ENCODE results near the gene IL15RA.
A peak's percentile ranks its signal among the peaks of the same experiment; 100 is the strongest.
"Not testable (repeated sequence)": the region's sequence is repeated elsewhere in the genome, so short reads cannot be mapped to it uniquely, and the experiment has no call there.

Gene IL15RA

DNA sequence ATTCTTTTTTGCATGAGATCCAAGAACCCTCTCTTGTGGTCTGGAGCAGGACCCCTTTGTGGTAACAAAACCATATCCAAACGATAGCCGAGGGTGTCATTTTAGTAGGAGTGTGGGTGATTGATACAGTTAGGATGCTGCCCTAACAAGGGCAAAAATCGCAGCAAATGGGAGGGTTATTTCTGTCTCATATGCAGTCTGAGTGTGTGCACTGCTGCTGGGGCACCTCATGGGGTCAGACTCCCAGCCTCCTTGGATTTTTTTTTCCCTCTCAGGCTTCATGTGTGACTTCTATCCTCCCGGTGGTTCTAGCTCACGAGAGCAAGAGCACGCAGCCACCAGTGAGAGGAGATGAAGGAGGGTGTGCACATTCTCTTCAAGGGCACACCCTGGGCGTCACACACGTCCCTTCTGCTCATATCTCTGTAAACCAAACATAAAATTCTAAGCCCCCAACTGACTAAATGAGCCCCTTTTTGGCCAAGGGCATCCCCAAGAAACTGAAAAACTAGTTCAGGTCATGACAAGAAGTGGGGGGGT lies 28.6 kb upstream of the IL15RA start:
- no peak for DNase-seq (ENCODE audit: low read depth, low spot score)

DNA sequence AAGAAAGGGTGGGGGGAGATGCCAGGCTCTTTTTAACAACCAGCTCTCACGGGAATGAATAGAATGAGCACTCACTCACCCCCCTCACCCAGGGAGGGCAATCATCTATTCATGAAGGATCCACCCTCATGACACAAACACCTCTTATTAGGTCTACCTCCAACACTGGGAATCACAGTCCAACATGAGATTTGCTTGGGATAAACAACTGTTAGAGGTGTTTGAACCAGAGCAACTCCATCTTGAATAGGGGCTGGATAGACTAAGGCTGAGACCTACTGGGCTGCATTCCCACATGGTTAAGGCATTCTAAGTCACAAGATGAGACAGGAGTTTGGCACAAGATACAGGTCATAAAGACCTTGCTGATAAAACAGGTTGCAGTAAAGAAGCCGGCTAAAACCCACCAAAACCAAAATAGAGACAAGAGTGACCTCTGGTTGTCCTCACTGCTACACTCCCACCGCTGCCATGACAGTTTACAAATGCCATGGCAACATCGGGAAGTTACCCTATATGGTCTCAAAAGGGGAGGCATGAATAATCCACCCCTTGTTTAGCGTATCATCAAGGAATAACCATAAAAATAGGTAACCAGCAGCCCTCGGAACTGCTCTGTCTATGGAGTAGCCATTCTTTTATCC lies 27.9 kb upstream of the IL15RA start:
- DNase-seq (ENCODE audit: low read depth, low spot score) = not testable (repeated sequence)

DNA sequence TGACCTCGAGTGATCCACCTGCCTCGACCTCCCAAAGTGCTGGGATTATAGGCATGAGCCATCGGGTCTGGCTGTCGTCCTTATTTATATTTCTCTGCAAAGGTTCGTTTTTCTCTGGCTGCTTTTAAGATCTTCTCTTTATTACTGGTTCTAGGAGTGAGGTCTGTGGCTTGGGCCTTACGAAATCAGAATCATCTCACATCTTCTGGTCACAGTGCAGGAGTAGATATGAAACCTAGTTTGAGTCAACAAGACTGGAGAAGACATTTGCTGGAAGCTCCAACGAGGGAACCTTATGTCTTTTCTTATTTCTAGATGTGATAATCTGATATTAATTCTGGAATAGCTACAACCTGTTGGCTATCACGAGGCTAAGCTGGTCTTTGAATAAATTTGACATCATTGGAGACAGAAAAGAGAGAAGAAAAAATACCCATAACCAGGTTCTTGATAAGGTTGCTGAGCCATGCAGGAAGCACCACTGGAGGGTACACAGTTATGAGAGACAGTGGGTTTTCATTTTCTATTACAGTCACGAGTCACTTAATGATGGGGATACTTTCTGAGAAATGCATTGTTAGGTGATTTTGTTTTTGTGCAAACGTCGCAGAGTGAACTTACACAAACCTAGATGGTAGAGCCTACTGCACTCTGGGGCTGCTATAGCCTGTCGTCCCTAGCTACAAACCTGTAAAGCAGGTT lies 25.6 kb upstream of the IL15RA start:
- DNase-seq (ENCODE audit: low read depth, low spot score) = no peak

DNA sequence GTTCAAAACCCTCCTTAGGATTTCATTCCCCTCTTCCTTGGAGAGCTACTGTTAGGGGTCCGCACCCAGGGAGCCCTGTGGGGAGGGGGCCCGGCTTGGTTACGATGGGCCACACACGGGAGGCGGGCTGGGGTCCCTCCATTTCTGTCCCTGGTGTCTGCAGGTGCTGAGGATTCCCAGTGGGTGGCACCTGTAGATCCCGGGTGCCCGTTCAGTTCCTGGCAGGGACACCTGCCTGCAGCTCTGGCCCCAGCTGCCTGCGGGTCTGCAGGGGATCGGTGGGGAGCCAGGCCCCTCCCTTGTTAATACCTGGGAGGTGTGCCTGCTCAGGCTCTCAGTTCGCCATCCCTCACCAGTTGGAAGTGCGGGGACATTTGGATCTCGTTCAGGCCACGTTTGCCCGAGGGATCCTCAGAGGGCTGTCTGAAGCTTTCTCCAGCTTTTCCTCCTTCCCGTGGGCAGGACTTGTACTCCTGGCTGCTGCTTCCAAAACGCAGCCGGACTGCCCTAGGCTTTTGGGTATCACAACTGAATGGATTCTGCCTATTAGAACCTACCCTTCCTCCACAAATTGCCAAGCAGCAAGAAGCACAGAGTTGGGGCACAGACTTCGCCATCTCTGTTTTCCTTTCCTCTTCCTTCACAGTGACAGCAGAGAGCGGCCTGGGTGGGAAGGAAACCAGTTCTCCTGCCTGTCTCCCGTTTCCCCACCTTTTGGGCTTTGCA lies 22.3 kb upstream of the IL15RA start:
- DNase-seq (ENCODE audit: low read depth, low spot score) = no peak

DNA sequence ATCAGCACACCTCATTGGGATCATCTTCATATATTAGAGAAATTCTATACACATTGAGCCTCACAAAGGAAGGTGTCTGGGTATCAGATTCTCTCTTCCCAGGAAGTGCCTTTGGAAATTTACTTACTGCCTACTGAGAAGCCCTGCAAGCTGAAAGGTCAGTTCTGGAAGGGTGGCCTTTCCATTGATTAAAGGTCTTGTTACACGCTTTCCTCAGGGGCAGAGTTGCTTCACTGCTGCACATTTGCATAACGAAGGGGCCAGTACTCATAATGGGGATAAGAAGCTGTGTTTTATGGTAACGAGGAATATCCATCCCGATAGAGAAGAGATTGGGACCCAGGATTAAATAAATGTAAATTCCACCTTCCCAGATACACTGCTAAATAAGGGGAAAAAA lies 19.4 kb upstream of the IL15RA start:
- no peak for DNase-seq (ENCODE audit: low read depth, low spot score)

DNA sequence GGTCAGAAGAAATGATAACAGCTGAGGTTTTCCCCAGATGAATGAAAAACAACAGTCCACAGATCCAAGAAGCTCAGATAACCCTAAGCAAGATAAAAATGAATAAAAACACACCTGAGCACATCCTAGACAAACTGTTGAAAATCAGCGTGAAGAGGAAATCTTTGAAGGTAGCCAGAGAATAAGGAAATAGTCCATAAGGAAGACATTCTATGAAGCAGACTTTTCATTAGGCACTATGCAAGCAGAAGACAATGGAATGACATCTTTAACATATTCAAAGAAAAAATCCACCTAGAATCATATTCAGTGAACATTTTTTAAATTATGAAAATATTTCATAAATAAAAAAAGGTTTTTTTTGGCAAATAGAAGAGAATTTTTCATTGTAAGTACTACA lies 15.1 kb upstream of the IL15RA start:
- DNase-seq (ENCODE audit: low read depth, low spot score) = no peak

DNA sequence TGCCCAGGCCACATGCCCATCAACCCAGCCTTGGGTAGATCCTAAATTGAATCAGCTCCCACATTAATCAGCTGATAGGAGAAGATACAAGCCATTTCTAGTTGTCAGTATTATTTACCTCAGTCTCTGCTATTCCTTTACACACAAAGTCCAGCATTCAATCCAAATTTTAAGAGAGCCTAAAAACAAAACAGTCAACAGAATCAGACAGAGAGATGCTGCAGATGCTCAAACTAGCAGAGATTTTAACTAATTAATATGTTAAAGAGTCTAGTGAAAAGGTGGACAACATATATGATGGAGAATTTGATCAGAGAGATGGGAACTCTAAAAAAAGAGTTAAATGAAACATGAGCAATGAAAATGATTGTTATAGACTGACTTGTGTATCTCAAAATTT lies 14.4 kb upstream of the IL15RA start:
- DNase-seq (ENCODE audit: low read depth, low spot score) = no peak

DNA sequence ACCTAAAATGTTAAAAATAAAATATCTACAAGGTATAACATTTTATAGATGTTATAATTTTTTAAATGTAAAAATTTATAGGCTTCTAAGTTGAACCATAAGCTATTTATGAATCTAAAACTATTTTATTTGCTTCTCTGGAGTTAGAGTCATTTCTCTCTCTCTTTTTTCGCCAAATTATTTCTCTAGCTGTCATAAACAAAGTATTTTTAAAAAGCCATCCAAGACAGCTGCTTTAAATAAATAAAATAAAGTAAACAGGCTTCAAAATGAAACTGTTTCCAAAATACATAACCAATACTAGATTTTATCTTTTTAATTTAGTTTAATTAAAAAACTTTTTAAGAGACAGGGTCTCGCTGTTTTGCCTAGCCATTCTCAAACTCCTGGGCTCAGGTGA lies 12.4 kb upstream of the IL15RA start:
- DNase-seq (ENCODE audit: low read depth, low spot score) = no peak

DNA sequence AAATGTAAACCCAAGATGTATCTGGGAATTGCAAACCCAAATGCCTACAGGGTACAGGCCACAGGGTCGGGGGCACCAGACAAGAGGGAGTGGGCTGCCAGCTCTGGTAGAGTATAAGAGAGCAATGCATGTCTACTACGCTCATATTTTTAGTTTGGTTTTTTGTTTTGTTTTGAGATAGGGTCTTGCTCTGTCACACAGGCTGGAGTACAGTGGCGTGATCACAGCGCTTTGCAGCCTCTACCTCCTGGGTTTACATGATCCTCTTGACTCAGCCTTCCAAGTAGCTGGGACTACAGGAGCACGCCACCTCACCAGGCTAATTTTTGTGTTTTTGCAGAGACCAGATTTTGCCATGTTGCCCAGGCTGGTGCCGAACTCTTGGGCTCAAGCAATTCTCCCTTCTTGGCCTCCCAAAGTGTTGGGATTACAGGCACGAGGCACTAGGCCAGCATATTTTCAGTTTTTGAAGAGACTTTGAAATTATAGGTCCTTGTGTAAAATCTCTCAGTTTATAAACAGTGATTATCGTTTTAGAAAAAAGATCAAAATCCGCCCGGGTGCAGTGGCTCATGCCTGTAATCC lies 11.1 kb upstream of the IL15RA start:
- no peak for DNase-seq (ENCODE audit: low read depth, low spot score)

DNA sequence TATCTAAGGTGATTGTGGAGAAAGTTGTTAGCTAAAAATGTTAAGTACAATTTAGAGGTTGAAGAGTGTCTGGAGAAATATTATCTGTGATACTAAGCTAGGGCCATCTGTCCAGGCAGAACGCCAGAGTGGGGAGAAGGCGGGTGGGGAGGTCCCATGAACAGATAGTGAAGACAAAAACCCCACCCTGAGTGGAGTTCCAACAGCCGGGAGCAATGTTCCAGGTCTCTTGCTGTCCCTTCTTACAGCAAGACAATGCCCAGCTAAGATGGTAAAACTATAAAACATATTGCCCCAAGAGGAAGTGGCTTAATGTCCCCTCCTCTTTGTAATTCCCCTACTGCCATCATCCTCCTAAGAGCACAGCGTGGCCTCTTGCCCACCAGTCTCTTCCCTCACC lies 10.4 kb upstream of the IL15RA start:
- DNase-seq (ENCODE audit: low read depth, low spot score) = no peak

DNA sequence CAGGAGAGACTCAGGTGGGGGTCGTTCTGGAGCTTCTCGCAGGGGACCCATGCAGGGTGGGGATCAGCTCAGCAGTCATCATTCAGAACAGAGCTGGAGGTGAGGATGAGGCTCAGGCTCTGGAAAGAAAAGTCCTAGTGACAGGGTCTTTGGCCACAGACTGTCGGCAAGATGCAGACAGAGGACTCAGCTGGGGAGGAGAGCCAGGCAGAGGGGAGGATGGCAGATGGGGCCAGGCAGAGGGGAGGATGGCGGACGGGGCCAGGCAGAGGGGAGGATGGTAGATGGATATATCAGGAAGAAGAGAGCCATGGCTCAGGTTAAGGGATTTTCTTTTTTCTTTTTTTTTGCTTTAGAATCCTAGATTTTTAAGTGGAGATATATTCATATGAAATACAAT lies 7.7 kb upstream of the IL15RA start:
- no peak for DNase-seq (ENCODE audit: low read depth, low spot score)

DNA sequence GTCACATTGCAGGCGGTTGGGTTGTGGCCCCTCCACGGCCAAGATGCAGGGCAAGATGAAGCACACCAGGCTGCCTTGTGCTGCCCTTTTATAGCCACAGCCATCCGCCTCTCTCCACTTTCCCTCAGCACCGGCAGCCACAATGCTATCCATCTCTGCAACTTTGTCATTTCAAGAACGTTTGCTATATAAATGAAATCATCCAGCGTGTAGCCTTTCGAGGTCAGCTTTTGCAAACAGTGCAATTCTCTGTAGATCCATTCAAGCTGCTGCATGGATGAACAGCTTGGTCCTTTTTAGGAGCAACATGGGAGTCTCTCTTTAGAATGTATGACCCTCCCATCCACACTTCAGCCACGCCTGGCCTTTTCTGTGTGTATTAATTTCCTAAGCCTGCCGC lies 6.4 kb upstream of the IL15RA start:
- no peak for DNase-seq (ENCODE audit: low read depth, low spot score)

DNA sequence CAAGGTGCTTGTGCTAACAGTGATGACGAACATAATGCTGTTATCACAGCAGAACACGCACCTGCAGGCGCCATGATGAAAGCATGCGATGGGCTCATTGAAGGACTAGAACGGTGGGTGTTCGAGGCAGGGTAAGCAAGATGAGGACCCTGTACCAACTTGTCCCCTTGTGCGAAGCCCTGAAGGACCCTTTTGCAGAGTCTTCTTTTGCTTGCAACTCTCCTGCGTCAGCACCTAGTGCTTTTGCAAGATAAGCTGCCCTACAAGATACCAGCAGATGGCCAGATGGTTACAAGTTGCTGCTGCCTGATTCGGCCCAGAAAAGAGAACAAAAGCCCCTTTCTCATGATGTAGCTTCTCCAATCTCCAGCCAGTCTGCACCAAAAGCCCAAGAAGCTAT lies 4.2 kb upstream of the IL15RA start:
- no peak for DNase-seq (ENCODE audit: low read depth, low spot score)

DNA sequence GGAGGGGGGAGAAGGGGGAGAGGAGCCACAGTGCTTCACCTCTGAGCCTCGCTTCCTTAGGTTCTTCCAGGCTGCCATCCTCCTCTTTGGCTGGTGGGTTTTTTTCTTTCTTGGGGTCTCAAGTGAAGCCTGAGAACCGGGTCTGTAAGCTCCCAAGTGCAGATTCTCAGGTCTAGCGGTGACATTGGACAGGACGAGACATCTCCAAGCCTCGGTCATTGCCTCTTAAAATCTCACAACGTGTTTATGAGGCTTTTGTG lies 817 bp upstream of the IL15RA start:
- DNase-seq (ENCODE audit: low read depth, low spot score) = no peak

DNA sequence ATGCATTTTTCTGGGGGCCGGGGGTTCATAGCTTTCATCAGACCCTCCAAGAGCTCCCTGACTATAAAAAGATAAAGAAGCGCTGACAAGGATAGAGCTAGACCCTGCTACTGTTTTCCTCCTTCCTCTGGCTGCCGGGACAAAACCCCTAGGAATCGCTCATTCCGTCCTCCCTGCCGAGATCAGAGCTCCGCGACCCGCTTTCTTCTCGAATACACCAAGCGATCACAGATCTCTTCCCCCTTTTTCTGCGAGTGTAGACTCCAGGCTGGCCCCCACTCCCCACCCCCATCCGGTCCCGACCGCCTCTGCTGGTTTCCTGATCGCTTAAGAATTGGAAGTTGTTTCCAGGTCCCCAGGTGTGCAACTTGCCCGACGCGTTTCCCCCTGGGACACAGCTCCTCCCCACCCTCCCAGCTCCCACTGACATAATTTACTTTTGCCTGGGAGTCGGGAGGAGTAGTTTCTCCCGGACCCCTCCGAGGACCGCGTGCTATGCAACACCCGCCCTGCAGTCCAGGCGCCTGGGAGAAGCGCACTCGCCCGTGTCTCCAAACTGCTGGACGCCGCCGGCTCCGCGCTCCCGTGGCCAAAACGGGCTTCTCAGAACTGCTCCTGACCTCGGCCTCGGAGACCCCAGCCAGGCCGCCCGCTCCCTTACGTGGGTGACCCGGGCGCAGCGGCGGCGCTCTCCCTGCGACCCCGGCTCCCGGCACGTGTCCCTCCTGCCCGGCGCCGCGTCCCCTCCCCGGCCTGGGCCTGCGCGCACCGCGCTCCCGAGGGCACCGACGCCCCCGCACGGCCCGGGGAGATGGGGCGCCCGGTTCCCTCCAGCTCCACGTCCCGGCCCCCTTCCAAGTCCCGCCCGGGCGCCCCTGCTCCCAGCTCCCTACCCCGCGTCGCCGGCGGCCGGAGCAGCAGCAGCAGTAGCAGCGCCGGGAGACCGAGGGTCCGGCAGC lies 552 bp downstream of the IL15RA start:
- peak; percentile 74 for DNase-seq (ENCODE audit: low read depth, low spot score)

DNA sequence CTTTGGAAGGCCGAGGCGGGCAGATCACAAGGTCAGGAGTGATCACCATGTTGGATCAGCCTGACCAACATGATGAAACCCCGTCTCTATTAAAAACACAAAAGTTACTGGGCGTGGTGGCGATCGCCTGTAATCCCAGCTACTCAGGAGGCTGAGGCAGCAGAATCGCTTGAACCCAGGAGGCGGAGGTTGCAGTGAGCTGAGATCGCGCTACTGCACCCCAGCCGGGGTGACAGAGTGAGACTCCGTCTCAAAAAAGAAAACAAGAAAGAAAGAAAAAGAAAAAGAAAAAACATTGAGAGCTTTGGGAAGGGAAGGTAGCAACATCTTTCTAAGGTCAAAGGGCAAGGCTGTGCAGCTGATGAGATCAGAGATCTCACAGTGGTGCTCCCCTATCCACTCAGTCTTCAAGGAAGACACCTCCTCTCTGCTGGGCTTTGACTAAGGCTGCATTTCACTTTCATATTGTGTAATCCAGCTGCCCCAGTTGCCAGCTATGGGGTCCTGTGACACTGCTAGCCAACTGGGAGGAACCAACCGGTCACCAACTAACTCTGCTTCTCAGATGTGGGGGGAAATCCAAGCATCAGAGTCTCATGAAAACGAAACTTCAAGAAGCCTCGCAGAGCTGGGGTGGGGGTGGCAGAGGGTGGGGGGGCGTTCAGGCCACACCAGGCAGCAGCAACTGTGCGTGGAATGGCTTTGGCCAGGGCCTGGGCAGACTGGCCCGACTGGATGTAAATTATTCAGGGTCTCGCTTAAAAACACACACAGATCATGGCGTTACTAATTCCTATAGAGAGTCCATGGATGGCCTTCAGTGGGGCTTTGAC lies 1.5 kb downstream of the IL15RA start:
- DNase-seq (ENCODE audit: low read depth, low spot score) = no peak

DNA sequence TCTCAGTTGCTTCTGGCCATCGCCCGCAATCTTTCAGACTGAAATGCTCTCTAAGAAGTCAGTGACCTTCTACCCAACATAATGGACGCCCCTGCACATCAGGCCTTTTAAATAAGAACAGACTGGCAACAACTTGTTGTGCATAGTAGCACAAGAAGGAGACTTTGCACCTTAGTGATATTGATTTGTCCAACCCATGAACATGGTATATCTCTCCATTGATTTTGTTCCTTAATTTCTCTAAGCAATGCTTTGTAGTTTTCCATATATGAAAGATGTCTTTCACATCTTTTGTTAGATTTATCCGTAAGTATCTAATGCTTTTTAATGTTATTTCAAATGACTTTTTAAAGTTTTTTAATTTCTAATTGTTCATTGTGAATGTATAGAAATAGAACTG lies 4.3 kb downstream of the IL15RA start:
- DNase-seq (ENCODE audit: low read depth, low spot score) = no peak

DNA sequence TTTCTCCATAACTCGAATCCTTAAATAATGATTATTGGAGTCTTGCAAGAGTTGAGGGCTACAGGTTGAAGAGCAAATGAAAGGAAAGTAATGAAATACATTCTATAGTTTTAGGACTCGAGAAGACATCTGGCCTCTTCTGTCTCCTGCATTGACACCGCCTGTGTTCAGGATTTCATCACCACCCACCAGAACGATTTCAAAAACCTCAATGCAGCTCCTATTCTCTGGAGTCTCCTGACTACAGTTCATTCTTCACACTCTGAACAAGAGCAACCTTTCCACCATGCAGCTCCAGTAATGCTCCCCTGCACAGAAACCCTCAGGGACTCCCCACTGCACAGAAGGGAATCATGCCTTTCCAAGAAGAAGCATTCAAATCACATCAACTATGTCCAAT lies 5.5 kb downstream of the IL15RA start:
- DNase-seq (ENCODE audit: low read depth, low spot score) = no peak

DNA sequence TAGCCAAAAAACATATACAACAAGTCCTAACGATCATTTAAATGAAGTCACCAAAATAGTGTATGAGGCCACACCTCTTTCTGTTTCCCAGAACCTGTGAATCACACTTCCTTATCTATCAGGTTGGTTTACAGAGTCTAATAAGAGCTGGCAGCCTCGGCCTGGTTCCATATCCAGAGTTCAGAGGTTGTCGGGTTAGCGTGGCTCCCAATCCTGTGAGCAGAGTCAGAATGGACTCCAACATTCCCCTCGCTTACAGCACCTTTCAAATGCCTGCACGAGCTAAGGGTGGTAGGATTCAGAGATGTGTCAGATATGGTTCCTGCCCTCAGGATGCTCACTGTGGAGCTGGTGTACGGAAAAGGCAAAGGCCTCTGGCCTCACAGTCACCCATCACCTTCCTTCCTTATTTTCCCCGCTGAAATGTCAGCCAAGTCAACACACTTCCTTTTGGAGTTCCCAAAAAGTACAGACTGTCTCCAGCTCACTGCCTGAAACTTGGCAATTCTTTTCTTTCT lies 6.0 kb downstream of the IL15RA start:
- peak; percentile 30 for DNase-seq (ENCODE audit: low read depth, low spot score)

DNA sequence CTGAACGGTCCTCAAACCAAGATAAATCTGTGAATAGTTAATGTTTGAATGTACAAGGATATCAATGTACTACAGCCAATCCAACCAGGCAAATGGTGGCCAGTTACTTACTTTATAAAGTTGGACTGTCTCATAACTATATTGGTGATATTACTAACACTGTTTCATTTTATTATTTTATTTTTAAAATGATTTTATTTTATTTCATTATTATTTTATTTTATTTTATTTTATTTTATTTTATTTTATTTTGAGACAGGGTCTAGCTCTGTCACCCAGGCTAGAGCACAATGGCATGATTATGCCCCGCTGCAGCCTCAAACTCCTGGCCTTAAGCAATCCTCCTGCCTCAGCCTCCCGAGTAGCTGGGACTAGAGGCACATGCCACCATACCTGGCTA lies 6.8 kb downstream of the IL15RA start:
- no peak for DNase-seq (ENCODE audit: low read depth, low spot score)

All from astrocyte of the hippocampus (primary cell).